Activated CD4-positive, CD25-positive, alpha-beta regulatory T cell treated with anti-CD3 and anti-CD28 coated beads, Interleukin-2, amount 50 U/mL, for 16 hours (primary cell): Measurements from ENCODE around the gene SIAE.

Experiments used
- DNase-seq: peaks from one replicate; pipeline ENCODE4 v3.0.0-alpha.2; 2020; ENCODE audit warnings: low read depth, low spot score

SIAE gene, protein sequence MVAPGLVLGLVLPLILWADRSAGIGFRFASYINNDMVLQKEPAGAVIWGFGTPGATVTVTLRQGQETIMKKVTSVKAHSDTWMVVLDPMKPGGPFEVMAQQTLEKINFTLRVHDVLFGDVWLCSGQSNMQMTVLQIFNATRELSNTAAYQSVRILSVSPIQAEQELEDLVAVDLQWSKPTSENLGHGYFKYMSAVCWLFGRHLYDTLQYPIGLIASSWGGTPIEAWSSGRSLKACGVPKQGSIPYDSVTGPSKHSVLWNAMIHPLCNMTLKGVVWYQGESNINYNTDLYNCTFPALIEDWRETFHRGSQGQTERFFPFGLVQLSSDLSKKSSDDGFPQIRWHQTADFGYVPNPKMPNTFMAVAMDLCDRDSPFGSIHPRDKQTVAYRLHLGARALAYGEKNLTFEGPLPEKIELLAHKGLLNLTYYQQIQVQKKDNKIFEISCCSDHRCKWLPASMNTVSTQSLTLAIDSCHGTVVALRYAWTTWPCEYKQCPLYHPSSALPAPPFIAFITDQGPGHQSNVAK

DNA sequence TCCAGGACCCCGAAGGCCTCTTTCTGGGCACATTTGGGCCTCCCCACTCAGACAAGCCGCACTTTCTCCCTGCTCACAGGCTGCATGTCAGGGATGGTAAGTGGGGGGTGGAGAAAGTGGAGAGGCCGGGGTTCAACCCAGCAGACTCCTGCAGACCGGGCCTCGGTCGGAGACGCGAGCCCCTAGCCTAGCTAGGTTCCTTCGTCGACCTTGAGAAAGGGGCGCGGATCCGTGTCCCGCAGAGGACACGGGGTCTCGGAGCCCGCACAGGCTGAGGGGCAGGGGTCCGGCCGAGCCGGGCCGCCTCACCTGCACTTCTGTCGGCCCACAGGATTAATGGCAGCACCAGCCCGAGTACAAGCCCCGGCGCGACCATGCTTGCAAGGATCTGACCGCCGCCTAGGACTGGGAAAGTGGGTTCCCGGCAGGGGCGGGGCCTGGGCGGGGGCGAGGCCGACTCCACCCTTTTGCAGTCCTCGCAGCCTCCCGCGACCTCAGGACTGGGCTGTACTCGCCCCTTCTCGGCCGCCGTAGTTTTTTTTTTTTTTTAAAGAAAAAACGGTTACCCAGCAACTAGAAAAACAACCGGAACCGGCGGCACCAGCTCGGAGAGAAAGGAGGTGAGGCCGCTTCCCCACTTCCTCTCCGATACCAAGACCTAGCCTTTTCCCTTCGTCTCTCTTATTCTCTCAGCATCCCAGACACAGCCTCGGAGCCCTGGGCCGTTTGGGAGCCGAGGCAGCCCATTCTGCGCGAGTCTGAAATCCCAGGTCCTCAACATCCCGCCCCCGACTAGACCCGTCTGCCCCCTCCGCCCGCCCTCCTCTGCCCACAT, at the start of gene SIAE, which contains the start of gene SPA17:
SIAE (minus strand) TSS at position 407 of the 835 bp plus-strand sequence; CDS start at position 376, 31 bp downstream.
SPA17 (plus strand) TSS at position 572 of the 835 bp plus-strand sequence. CDS start 1,361 bp downstream, outside the sequence.
- peak; percentile 62 for DNase-seq

DNA sequence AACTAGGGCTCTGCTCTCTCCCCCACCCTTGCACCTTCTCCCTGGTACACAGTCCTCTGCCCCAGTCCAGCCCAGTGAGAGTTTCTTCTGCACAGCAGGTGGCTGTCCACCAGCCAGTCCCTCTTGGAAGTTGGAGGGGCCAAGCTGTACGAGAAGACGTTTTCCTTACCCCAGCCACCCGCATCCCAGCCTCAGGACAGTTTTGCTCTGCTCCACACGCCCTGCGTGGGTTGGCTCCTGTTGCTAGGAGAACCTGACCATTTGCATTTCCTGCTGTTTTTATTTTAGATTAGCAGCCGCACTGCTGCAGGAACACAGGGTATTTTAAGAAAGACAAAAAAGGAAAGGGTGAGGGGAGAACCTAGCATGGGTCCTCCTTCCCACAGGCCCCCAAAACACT, 48.6 kb upstream of the SIAE start:
- DNase-seq: no peak

DNA sequence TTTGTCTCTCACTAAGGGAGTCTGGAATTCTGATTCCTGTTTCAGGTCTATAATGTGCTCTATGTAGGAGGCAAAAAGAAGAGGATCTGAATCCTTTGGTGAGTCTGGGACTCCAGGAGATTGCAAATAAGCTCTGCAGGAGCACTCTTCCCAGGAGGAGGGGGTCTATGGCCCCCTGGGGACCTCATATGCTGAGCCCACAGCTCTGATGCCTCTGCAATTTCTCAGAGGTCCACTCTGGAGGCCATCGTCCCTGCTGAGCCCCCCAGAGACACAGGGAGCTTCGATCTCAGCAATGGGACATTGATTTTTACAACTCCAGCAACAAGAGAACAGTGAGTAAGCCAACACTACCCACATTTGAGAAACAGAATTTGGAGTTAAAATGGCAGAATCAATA, 46.0 kb upstream of the SIAE start:
- DNase-seq: no peak

DNA sequence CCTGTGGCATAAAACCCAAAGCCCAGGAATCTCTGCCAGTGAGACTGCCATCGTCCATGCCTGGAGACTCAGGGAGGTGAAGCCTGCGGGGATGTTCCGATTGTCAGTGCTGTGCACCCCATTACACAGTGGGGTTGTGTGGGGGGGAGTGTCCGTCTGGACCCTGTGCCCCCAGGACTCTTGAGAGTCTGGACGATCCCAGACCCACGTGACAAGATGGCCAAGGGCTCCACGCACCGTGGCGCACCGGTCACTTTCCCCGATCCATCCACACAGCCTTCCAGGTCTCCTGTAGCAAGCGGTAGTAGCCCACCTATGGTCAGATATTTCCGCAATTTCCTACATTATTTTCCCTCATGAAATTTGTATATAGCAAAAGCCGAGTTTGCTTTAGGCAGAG, 45.3 kb upstream of the SIAE start:
- no peak for DNase-seq

DNA sequence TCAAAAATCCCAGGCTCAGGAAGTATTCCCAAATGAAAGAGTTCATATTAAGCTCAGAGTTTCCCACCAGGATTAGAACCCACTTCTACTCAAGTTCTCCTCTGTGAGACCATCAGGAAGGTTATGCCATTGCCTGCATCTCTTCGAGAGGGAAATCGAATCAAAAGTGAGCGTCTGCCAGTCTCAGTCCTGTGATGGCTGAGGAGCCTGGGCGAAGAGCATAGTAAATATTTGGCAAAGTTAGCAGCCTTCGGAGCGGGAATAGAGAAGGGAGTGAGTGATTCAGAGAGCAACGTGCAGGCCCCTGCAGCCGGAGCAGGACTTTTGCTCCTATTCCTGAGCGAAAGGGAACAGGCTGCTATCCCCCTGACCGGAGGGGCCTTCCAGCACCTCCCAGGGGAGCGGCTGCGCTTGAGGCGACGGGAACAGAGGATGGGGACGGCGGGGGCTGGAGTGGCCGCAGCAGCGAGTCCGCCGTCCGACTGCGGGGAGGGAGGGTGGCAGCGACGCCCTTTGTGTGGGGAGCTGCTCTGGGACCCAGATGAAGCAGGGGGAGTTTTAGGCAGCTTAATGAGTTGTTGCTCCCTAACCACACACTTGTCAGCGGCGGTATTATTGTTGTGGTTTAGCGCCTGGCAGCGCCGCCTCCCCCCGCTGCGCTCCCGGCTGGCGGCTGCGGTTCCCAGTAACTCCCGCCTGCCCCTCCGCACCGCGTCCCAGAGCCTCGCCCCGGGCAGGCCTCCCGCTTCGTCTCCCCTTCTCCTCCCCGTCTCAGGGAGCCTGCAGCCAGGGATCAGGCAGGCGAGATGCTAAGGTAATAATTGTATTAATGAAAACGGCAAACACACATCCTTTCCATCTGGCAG, 44.5 kb upstream of the SIAE start:
- DNase-seq: no peak

DNA sequence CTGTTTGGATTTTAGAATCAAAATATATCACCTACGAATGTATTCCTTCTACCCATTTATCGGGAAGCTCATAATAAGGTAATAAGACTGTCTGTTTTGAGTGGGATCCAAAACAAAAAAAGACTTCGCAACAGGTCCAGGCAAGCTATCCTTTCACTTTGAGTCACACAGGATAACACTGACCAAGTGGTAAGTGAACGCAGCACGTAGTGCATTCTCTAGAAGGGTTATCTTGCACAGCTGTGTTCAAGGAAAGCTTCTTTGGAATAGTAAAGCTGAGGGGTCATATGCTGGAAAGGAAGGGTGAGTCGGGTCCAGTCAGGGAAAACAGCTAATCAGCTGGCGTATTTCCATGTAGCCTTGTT, 43.9 kb upstream of the SIAE start:
- no peak for DNase-seq

DNA sequence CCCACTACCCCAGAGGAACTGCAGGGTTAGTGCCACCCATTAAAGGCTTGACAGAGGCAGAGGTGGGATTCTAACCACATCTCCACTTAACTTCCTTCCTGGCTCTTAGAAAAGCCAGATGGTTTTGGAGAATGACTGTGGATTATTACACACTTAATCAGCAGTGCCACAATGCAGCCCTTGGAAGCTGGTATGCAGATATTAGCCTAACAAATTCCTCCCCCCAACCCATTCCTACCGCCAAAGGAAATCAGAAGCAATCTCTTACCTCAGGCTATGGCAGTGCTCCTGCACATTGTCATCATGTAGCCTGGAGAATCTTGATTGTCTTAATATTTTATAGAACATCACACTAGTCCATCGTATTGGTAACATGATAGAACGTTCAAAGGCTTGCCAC, 43.1 kb upstream of the SIAE start:
- no peak for DNase-seq

DNA sequence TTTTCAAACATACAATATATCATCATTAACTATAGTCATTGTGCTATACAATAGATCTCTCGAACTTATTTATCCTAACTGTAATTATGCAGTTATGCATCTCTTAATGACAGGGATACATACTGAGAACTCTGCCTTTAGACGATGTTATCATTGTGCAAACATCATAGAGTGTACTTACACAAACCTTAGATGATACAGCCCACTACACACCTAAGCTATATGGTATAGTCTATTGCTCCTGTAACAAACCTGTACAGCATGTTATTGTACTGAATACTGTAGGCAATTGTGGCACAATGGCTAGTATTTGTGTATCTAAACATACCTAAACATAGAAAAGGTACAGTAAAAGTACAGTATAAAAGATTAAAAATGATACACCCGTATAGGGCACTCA, 38.9 kb upstream of the SIAE start:
- no peak for DNase-seq

DNA sequence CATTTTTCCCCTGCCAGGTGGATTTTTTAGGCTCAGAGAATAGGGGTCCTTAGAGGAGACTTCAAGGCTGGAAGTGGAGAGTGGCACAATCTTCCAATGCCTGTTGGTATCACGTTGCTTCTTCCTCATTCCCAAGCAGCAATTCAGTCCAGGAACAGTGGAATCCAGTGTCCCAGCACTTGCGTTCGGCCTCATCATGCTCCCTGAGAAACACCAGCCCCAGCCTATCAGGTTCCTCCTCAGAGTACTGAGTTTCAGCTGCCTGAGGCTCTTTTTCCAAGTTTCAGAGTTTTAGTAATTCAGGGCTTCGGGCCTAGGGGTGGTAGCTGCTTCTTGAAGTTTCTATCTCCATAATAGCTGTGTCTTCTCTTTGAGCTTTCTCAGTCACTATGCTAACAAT, 34.3 kb upstream of the SIAE start:
- no peak for DNase-seq

DNA sequence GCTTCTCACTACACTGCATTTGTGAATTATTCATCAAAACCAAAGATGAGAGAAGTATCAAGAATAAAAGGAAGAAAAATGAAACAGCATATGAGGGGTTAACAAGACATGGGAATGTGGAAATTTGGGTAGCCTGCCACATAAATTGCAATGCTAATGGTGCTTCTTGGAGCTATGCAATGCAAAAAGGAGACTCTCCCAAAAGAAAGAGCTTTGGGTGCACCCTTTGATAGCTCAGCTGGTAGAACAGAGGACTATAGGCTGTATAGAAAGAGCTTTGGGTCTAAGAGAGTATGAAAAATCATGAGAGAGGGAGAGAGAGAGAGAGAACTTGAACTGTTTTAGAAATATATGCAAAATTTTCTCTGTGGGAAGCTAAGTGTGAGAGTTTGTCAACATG, 26.5 kb upstream of the SIAE start:
- no peak for DNase-seq

DNA sequence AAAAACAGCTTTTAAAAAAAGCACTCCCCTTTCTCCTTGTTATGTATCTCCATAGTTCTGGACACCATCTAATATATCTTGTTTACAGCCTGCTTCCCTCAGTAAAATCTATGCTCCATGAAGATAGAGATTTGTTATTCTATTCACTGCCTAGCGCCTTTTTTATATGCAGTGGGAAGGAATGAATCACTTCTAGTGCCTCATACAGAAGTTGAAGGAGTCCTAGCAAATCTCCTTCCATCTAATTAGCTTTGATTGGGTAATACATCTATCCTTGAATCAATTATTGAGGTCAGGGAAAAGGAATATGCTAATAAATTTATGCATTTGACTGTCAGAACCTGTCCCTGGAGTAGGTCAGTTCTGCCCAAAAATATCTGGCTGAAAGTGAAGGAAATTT, 26.0 kb upstream of the SIAE start:
- no peak for DNase-seq

DNA sequence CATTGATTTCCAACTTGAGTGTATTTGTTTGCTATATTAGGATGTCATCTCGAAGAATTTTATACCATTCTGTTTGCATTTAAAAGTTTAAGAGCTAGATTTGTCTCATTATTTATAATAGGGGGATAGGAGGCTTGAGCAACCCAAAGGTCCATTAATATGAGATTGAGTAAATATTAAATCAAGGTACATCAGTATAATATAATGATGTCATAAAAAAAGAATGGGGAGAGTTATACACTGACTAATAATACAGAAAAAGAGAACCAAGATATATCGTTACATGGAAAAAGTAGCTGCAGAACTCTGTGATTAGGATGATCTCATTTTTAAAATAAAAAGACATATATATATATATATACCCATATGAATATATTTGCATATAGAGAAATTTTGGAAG, 19.6 kb upstream of the SIAE start:
- no peak for DNase-seq

DNA sequence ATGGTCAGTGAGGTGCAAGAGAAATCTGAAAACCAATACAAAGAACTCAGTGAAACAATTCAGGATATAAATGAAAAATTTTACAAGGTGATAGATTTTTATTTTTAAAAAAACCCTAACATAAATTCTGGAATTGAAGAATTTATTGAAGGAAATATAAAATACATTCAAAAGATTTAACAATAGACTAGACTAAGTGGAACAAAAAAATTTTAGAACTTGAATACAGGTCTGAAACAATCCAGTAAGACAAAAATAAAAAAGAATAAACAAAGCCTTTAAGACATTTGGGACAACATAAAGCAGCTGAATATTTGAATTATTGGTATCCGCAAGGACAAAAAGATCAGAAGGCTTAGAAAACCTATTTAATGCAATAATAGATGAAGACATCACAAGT, 8.9 kb upstream of the SIAE start:
- no peak for DNase-seq

DNA sequence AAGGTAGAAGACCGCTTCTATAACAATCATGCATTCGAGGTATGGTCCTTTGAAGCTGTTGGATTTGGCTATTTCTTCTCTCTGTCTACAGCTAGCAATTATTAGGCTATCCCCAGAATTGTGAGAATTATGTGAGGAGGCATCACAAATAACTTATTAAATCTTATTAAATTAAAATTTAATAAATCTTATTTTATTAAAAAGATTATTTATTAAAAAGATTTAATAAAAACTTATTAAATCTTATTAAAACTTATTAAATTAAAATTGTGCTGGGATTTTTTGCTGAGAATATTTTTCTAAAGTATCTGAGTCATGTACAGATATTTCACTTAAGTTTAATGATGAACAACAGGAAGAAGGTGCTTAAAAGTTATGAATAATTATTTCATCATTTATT, 7.9 kb upstream of the SIAE start:
- DNase-seq: no peak

DNA sequence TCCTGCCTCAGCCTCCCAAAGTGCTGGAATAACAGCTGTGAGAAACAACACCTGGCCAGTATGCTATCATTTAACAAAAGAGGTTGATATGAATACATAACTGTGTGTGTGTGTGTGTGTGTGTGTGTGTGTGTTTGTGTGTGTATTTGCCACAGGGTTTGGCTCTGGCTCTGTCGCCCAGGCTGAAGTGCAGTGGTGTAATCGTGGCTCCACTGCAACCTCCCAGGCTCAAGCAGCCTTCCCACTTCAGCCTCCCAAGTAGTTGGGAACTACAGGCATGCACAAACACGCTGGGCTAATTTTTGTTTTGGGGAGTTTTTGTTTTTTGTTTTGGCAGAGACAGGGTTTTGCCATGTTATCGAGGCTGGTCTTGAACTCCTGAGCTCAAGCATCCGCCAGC, 4.9 kb upstream of the SIAE start:
- no peak for DNase-seq

DNA sequence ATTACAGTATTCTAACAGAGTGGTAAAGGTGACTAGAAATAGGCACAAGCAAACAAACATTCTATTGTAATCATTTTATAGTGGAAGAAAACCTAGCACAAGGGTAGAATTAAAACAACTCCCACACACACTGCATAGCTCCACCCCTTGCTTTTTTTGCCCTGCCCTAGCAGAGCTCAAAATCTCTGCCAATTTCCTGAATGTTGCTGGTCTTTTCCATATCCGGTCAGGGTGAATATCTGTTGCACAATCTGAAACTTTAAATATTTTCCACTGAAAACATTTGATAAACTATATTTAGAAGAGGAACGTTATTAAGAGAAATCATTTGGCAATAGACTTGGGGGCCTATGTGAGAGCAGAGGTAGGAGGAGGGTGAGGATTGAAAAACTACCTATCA, 2.8 kb upstream of the SIAE start:
- no peak for DNase-seq

DNA sequence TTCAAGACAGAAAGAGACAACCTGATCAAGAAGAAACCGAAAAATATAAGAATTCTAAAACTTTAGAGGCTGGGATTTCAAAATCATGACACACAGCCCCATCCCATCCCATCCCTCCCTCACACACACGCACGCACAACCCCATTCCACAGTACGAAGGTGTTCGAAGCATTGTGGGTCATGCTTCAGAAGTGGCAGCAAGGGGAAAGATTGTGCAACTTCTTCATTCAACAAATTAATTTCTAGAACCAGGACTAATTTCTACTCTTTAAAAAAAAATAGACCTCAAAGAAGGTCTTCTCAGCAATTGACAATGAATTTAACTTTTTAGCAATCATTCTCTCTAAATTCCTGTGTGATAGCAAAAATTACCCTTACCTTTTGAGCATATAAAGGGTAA, 1.0 kb upstream of the SIAE start:
- no peak for DNase-seq

DNA sequence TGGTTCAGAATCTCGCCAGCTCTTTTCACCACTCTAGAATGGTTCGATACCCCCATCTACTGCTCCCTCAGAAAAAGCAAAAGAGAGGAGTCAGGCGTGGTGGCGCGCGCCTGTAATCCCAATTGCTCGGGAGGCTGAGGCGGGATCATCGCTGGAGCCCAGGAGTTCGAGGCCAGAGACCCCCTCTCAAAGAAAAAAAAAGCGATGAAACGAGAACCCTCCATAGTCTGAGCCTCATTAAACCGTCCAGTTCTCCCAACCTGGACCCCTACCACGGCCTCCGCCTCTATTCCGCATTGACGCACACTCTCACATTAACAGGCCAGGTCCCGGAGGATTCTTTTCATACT, 604 bp upstream of the SIAE start:
- no peak for DNase-seq

DNA sequence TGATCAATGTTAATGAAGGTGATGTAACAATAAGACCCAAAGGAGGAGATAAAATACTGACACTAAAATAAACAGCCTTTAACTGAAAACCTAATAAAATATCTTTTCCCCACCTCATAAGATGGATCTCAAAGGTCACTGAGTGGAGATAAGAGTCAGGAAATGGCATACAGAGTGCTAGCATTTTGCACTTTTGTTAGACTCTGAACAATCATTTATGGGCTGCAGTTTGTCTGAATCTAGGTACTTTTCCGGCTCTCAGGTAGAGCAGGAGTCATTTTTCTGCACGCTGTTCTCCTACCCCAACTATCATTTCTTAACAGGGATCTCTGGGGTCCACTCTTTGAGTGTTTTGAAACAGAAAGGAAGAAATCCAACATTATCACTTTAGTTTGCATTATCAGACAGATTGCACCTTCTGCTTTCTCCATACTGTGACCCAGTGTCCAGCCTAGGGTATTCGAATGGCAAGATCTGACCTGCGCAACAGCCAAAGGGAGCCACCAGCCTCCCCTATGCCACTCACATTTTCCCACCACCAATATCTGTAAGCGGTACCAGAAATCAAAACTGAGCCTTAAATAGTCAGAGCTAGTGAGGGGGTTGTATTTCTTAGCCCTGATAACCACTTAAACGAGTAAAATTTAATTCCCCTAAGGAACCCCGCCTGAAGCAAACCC, 863 bp downstream of the SIAE start:
- no peak for DNase-seq

DNA sequence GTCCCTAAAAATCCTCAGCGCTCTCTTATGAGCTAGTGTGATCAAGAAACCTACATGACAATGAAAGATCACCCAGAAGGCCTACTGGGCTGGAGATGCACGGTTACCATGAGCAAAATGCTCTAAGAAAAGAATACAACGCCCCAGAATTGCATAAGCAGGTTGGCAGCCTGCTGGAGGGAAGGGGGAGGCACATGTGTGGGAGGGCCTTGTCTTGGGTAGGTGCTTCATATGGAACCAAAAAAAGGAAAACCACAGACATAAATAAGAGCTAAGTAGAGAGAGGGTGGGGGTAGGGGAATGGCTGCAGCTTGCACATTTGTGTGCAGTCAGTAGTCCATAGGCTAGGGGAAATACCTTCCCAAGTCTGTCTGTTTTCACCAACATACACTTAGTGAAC, 2.8 kb downstream of the SIAE start:
- DNase-seq: no peak

DNA sequence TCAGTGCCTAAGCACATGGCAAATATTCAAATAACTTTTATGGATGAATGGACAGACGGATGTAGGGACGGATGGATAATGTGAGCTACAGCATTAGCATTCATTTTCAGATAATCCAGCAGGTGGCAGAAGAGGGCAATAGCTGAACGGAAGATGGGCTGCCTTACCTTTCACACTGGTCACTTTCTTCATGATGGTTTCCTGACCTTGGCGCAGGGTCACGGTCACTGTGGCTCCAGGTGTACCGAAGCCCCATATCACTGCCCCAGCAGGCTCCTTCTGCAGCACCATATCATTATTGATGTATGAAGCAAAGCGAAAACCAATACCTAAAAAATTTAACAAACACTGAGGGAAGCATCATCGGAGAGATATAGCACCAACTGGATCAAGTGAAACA, 4.3 kb downstream of the SIAE start:
- DNase-seq: peak; percentile 16
